Esophagus squamous epithelium (tissue), 4 donors: ENCODE measurements around the gene ADARB2.

ENCODE experiments used
- CTCF ChIP-seq, 6 experiments: fragments of 450-650 bp in 4 of 6; fragments of 200-600 bp in 2 of 6; sonication (generic) in 2 of 6; IDR thresholded peaks; one replicate each; pipeline ENCODE4 v1.5.1; 2016 to 2019; ENCODE audit warnings: antibody characterized with exemption in 6 of 6, mild to moderate bottlenecking in 4 of 6, moderate library complexity in 4 of 6
- POLR2A ChIP-seq, 4 donors: fragments of 450-650 bp; IDR thresholded peaks; one replicate each; pipeline ENCODE4 v1.6.1; 2017; ENCODE audit warnings: antibody characterized with exemption in 4 of 4, mild to moderate bottlenecking in 4 of 4, moderate library complexity in 3 of 4

DNA sequence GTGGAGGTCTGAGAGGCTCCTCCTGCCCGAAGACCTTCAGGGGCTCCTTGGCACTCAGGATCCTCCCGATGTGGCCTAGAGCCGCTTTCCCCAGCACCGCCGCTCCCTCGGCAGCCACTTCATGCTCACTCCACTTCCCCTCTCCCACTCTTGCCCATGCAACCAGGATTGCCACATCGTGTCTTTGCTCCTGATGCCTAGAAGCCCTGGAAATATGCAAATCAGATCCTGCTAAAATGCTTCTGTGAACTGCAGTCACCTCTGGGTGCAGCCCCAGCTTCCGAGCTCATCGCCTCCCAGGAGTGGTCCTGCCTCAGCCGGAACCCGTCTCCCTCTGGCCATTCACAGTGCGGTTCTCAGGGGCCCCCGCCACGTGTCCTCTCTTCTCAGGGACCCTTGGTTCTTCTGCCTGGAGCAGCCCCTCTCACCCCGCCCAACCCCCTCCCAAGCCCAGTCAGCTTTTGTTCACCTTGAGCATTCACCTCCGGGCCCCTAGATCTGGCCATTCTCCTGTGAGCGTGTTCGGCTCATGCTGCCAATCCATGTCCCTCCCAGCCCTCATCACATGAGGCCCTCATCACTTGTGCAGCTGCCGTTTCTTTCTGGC, 175.5 kb downstream of the ADARB2 start:
- TF ChIP-seq CTCF (IDR thresholded peaks at IDR 0.05) (no peak), POLR2A (IDR thresholded peaks at IDR 0.05) (no peak)
